Ishikawa (cell line): Measurements from ENCODE around the gene NFATC1.

Source experiments
- CEBPB ChIP-seq: IDR thresholded peaks from 2 replicates; pipeline ENCODE4 v1.6.1; 2012
- EGR1 ChIP-seq: IDR thresholded peaks from 2 replicates; pipeline ENCODE4 v1.6.1; 2012
- EP300 ChIP-seq: IDR thresholded peaks from 2 replicates; pipeline ENCODE4 v1.6.1; 2012; ENCODE audit warnings: borderline replicate concordance
- MAX ChIP-seq: IDR thresholded peaks from 2 replicates; pipeline ENCODE4 v1.6.1; 2012
- NFIC ChIP-seq: IDR thresholded peaks from 2 replicates; pipeline ENCODE4 v1.6.1; 2012
- REST ChIP-seq: IDR thresholded peaks from 2 replicates; pipeline ENCODE4 v1.6.1; 2012; ENCODE audit warnings: low read depth, mild to moderate bottlenecking
- TAF1 ChIP-seq: IDR thresholded peaks from 2 replicates; pipeline ENCODE4 v1.6.1; 2012; ENCODE audit warnings: low read depth, mild to moderate bottlenecking
- TCF12 ChIP-seq: IDR thresholded peaks from 2 replicates; pipeline ENCODE4 v1.6.1; 2012; ENCODE audit warnings: low read depth
- USF1 ChIP-seq: IDR thresholded peaks from 2 replicates; pipeline ENCODE4 v1.6.1; 2012
- YY1 ChIP-seq: IDR thresholded peaks from 2 replicates; pipeline ENCODE4 v1.6.1; 2012; ENCODE audit warnings: low read depth

- TF ChIP-seq YY1: no peak
- no peak for TF ChIP-seq TCF12
- no peak for TF ChIP-seq REST
- no peak for TF ChIP-seq CEBPB
- TF ChIP-seq TAF1: no peak
- no peak for TF ChIP-seq EP300
- no peak for TF ChIP-seq USF1
- TF ChIP-seq NFIC: no peak
- no peak for TF ChIP-seq MAX
- TF ChIP-seq EGR1: no peak
These were observed 88.3 kb downstream of the NFATC1 start for GRCh38 chr18:79483971-79484491.
